IgD-negative memory B cell (primary cell): ENCODE data around the gene SRPK3. TPM values are rescaled to one million over a fixed set of nuclear protein-coding genes. Genes with fewer than 3 reads are reported as not detected.

Experiments
- H3K27ac Mint-ChIP-seq, 3 donors: one replicate each; pipeline ENCODE4 v1.8.0; 2020 to 2022; ENCODE audit warnings: mild to moderate bottlenecking in 3 of 3, mixed read lengths in 3 of 3, moderate library complexity in 1 of 3
- H3K27me3 Mint-ChIP-seq: one replicate; pipeline ENCODE4 v1.8.0; 2021; ENCODE audit warnings: mixed read lengths
- H3K36me3 Mint-ChIP-seq: one replicate; pipeline ENCODE4 v1.8.0; 2020; ENCODE audit warnings: mild to moderate bottlenecking, mixed read lengths
- H3K4me1 Mint-ChIP-seq, 3 donors: one replicate each; pipeline ENCODE4 v1.8.0; 2020 to 2022; ENCODE audit warnings: mixed read lengths in 3 of 3, mild to moderate bottlenecking in 1 of 3
- H3K4me3 Mint-ChIP-seq, 4 donors: one replicate each; pipeline ENCODE4 v1.8.0; 2020 to 2022; ENCODE audit warnings: mild to moderate bottlenecking in 4 of 4, mixed read lengths in 4 of 4, moderate library complexity in 3 of 4
- H3K9me3 Mint-ChIP-seq, 3 donors: one replicate each; pipeline ENCODE4 v1.8.0; 2020 to 2021; ENCODE audit warnings: mixed read lengths in 3 of 3, mild to moderate bottlenecking in 1 of 3
- polyA plus RNA-seq: library from polyadenylated mRNA; unstranded; fragments of 300-500 nt; fragmentation: Illumina TruSeq; gene quantifications from one replicate; pipeline ENCODE4 v1.2.3, GENCODE V29; 2021

Gene SRPK3, protein sequence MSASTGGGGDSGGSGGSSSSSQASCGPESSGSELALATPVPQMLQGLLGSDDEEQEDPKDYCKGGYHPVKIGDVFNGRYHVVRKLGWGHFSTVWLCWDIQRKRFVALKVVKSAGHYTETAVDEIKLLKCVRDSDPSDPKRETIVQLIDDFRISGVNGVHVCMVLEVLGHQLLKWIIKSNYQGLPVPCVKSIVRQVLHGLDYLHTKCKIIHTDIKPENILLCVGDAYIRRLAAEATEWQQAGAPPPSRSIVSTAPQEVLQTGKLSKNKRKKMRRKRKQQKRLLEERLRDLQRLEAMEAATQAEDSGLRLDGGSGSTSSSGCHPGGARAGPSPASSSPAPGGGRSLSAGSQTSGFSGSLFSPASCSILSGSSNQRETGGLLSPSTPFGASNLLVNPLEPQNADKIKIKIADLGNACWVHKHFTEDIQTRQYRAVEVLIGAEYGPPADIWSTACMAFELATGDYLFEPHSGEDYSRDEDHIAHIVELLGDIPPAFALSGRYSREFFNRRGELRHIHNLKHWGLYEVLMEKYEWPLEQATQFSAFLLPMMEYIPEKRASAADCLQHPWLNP
- not detected for polyA plus RNA-seq

DNA sequence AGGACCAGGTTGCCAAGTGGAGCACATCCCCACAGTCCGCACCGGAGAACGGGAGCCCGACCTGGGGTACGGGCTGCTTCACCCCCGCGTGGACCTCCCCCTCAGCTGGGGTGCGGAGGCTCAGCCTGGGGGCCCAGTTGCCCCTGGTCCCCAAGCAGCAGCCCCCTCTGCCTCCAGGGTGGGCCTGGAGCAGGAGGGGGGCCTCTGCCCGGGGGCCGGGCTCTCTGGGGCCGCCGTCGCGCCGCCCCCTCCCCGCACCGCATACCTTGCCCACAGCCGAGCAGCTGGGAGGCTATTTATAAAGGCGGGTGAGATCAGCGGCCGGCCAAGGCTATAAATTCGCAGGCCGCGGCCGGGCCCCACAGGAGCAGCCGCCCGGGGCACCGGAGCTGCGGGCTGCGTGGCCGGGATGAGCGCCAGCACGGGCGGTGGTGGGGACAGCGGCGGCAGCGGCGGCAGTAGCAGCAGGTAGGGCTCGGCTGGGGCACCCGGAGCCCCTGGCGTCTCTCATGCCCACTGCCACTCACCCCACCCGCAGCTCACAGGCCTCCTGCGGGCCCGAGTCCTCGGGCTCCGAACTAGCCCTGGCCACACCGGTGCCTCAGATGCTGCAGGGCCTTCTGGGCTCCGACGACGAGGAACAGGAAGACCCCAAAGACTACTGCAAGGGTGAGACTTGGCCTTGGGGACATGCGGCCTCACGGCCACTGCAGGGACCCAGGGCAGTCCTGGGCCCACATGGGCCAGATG, at the start of gene SRPK3:
Gene SRPK3 (plus strand): TSS at position 364 of the 750 bp plus-strand sequence. CDS start 46 bp downstream, at position 410.
- H3K27me3 Mint-ChIP-seq, result peaks cover 8% of the 10 kb centered on the region
- peaks cover 2% of the 10 kb centered on the region for H3K36me3 Mint-ChIP-seq
- H3K4me1 Mint-ChIP-seq, result peaks cover 0 to 2% (median 0%) of the 10 kb centered on the region in 3 donors
- peak within 1 kb of the TSS in 2 of 4 donors; percentile 71 to 82 for H3K4me3 Mint-ChIP-seq
- peak within 1 kb of the TSS in 1 of 3 donors; percentile 13 for H3K27ac Mint-ChIP-seq
- no peaks in the 10 kb centered on the region for H3K9me3 Mint-ChIP-seq

GRCh38 chrX:153731117-153731844, 49.6 kb upstream of the SRPK3 start:
- peaks cover under 1% of the 10 kb centered on the region for H3K27me3 Mint-ChIP-seq
- no peaks in the 10 kb centered on the region for H3K36me3 Mint-ChIP-seq
- H3K27ac Mint-ChIP-seq, result peak overlapping the region in 1 of 3 donors; percentile 57
- peak overlapping the region in 2 of 4 donors; percentile 0 to 50 for H3K4me3 Mint-ChIP-seq
- H3K9me3 Mint-ChIP-seq, result peaks cover 0 to 9% (median 3%) of the 10 kb centered on the region in 3 donors
- peaks cover 19 to 27% (median 20%) of the 10 kb centered on the region in 3 donors for H3K4me1 Mint-ChIP-seq

DNA sequence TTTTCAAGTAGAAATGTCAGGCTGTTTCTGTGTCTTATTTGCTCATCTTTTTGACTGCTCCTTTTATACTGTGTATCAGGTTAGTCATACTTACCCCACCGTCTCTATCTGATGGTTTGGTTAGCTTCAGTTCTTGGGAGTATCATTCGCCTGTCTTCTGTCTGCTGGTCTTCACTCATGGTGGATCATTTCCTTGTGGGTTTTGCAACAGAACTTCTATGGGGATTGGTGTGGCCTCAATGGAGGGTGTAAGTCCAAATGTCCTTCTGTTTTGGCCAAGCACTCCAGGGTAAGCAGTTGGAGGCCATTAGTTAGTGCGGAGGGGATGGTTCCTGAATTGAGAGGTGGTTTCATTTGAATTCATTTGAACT, 49.0 kb upstream of the SRPK3 start:
- H3K9me3 Mint-ChIP-seq, result peaks cover 0 to 9% (median 3%) of the 10 kb centered on the region in 3 donors
- no peaks in the 10 kb centered on the region for H3K27me3 Mint-ChIP-seq
- no peak overlapping the region for H3K4me3 Mint-ChIP-seq
- H3K4me1 Mint-ChIP-seq, result peaks cover 17 to 25% (median 20%) of the 10 kb centered on the region in 3 donors
- no peak overlapping the region for H3K27ac Mint-ChIP-seq
- no peaks in the 10 kb centered on the region for H3K36me3 Mint-ChIP-seq

- H3K9me3 Mint-ChIP-seq, result peaks cover 0 to 9% (median 3%) of the 10 kb centered on the region in 3 donors
- no peak overlapping the region for H3K4me3 Mint-ChIP-seq
- no peaks in the 10 kb centered on the region for H3K36me3 Mint-ChIP-seq
- no peaks in the 10 kb centered on the region for H3K27me3 Mint-ChIP-seq
- H3K4me1 Mint-ChIP-seq, result peaks cover 15 to 20% (median 20%) of the 10 kb centered on the region in 3 donors
- peak overlapping the region in 1 of 3 donors; percentile 71 for H3K27ac Mint-ChIP-seq
Observed at GRCh38 chrX:153732401-153732800, 48.4 kb upstream of the SRPK3 start.

- H3K9me3 Mint-ChIP-seq, result peaks cover 0 to 9% (median 3%) of the 10 kb centered on the region in 3 donors
- peaks cover 11 to 20% (median 17%) of the 10 kb centered on the region in 3 donors for H3K4me1 Mint-ChIP-seq
- H3K36me3 Mint-ChIP-seq, result no peaks in the 10 kb centered on the region
- H3K27ac Mint-ChIP-seq, result no peak overlapping the region
- no peaks in the 10 kb centered on the region for H3K27me3 Mint-ChIP-seq
- H3K4me3 Mint-ChIP-seq, result no peak overlapping the region
Observed at GRCh38 chrX:153733651-153734240, 47.1 kb upstream of the SRPK3 start.

DNA sequence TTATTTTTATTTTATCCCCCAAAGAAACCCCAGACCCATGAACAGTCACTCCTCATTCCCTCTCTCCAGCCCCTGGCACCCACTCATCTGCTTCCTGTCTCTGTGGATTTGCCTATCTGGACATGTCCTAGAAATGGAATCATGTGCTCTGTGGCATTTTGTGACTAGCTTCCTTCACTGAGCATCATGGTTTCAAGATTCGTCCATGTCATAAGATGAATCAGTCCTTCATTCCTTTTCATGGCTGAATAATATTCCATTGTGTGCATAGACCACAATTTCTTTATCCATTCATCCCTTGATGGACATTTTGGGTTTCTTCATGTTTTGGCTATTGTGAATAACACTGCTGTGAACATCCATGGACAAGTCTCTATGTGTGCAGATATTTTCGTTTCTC, 46.0 kb upstream of the SRPK3 start:
- Mint-ChIP-seq H3K36me3 (no peaks in the 10 kb centered on the region), H3K27me3 (no peaks in the 10 kb centered on the region), H3K4me3 (peak overlapping the region in 1 of 4 donors; percentile 0), H3K4me1 (peaks cover 8 to 20% (median 17%) of the 10 kb centered on the region in 3 donors), H3K9me3 (peaks cover 0 to 9% (median 3%) of the 10 kb centered on the region in 3 donors), H3K27ac (no peak overlapping the region)

DNA sequence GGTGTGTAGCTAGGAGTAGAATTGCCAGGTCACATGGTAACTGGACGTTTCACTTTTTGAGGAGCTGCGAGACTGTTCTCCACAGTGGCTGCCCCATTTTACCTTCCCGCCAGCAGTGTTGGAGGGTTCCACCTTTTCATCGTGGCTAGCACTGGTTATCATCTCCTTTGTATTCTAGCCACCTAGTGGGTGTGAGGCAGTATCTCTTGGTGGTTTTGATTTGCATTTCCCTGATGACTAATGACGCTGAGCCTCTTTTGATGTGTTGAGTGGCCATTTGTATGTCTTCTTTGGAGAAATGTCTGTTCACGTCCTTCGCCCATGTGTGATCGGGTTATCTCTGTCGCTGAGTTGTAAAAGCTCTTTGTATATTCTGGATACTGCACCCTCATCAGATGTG, 45.6 kb upstream of the SRPK3 start:
- H3K27me3 Mint-ChIP-seq, result no peaks in the 10 kb centered on the region
- H3K36me3 Mint-ChIP-seq, result no peaks in the 10 kb centered on the region
- peak overlapping the region in 1 of 3 donors; percentile 13 for H3K27ac Mint-ChIP-seq
- H3K4me1 Mint-ChIP-seq, result peaks cover 8 to 20% (median 17%) of the 10 kb centered on the region in 3 donors
- peak overlapping the region in 1 of 4 donors; percentile 0 for H3K4me3 Mint-ChIP-seq
- peaks cover 0 to 9% (median 3%) of the 10 kb centered on the region in 3 donors for H3K9me3 Mint-ChIP-seq

GRCh38 chrX:153736071-153736820, 44.6 kb upstream of the SRPK3 start:
- peaks cover 11 to 18% (median 13%) of the 10 kb centered on the region in 3 donors for H3K4me1 Mint-ChIP-seq
- H3K27ac Mint-ChIP-seq, result peak overlapping the region in 1 of 3 donors; percentile 62
- H3K36me3 Mint-ChIP-seq, result no peaks in the 10 kb centered on the region
- H3K4me3 Mint-ChIP-seq, result peak overlapping the region in 1 of 4 donors; percentile 46
- peaks cover 0 to 8% (median 3%) of the 10 kb centered on the region in 3 donors for H3K9me3 Mint-ChIP-seq
- no peaks in the 10 kb centered on the region for H3K27me3 Mint-ChIP-seq

DNA sequence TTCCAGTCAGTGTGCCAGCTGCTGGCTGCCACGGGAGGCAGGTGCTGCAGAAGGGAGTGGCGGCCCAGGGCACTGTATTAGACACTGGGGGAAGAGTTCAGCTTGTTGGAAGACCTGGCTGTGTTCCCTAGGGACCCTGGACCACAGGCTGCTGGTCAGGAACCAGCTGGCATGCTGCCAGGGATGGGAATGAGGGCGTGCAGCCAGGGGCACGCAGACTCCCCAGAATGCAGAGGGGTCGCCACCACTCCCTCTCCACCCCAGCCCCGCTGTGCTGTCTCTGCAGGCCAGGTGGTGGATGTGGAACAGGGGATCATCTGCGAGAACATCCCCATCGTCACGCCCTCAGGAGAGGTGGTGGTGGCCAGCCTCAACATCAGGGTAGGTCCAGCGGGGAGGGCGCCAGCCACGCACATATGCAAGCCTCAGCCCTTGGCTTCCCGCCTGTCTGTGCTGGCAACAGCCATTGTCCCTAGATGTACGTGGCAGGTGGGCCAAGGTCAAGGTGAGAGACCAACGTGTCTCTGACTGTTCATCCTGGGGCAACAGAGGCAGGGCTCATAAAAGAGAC, 43.9 kb upstream of the SRPK3 start:
- Mint-ChIP-seq H3K9me3 (peaks cover 0 to under 1% (median 0%) of the 10 kb centered on the region in 3 donors), H3K4me3 (no peak overlapping the region), H3K27ac (no peak overlapping the region), H3K27me3 (no peaks in the 10 kb centered on the region), H3K36me3 (no peaks in the 10 kb centered on the region), H3K4me1 (peaks cover 10 to 12% (median 11%) of the 10 kb centered on the region in 3 donors)

- Mint-ChIP-seq H3K4me1 (peaks cover 10 to 17% (median 11%) of the 10 kb centered on the region in 3 donors), H3K36me3 (no peaks in the 10 kb centered on the region), H3K27me3 (no peaks in the 10 kb centered on the region), H3K27ac (no peak overlapping the region), H3K9me3 (no peaks in the 10 kb centered on the region), H3K4me3 (no peak overlapping the region)
Observed at GRCh38 chrX:153738056-153738605, 42.7 kb upstream of the SRPK3 start.

GRCh38 chrX:153739754-153740486, 40.9 kb upstream of the SRPK3 start:
- peaks cover 3% of the 10 kb centered on the region for H3K27me3 Mint-ChIP-seq
- H3K36me3 Mint-ChIP-seq, result no peaks in the 10 kb centered on the region
- no peaks in the 10 kb centered on the region for H3K9me3 Mint-ChIP-seq
- H3K4me1 Mint-ChIP-seq, result peaks cover 8 to 18% (median 15%) of the 10 kb centered on the region in 3 donors
- peak overlapping the region in 1 of 4 donors; percentile 72 for H3K4me3 Mint-ChIP-seq
- no peak overlapping the region for H3K27ac Mint-ChIP-seq

DNA sequence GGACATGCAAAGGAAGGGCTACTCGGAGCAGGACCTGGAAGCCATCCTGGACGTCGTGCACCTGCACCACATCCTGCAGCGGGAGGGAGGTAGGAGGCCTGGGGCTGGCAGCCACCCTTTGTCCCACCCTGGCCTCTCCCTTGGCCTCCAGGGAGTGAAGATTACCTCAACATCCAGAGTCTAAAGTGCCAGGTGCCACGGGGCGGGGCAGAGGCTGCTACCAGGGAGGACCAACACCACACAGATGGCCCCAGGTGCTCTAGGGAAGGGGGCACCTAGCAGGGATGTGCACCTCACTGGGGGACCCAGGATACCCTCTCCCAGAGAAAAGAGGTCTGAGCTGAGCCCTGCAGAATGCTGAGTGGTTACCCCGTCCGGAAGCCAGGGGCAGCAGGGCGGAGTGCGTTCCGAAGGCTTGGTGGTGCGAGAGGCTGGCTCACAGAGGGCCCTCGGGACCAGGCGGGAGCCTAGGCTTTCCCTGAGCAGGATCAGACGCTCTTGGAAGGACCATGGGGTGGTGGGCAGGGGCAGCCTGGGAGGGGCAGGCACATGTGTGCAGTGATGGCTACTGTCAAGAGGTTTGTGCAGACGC, 40.1 kb upstream of the SRPK3 start:
- Mint-ChIP-seq H3K27ac (peak overlapping the region in 1 of 3 donors; percentile 63), H3K27me3 (peaks cover 3% of the 10 kb centered on the region), H3K36me3 (no peaks in the 10 kb centered on the region), H3K4me3 (peak overlapping the region in 1 of 4 donors; percentile 72), H3K9me3 (no peaks in the 10 kb centered on the region), H3K4me1 (peaks cover 3 to 15% (median 12%) of the 10 kb centered on the region in 3 donors)
